HFFc6 (cell line): ENCODE data around the gene TRIM40. TPM values are rescaled to one million over a fixed set of nuclear protein-coding genes. Genes with fewer than 3 reads are reported as not detected.

ENCODE experiments used
- DNase-seq: peaks from one replicate; pipeline ENCODE4 v3.0.0-alpha.2; 2018
- H3K27ac Mint-ChIP-seq: 2 replicates; pipeline ENCODE4 v1.8.0; 2020; ENCODE audit warnings: mild to moderate bottlenecking, mixed read lengths
- H3K27me3 Mint-ChIP-seq: 2 replicates; pipeline ENCODE4 v1.8.0; 2021; ENCODE audit warnings: mild to moderate bottlenecking, moderate library complexity, mixed read lengths; ENCODE audit not compliant: insufficient read depth
- H3K36me3 Mint-ChIP-seq: 2 replicates; pipeline ENCODE4 v1.8.0; 2021; ENCODE audit warnings: low read depth, mixed read lengths
- H3K4me1 Mint-ChIP-seq: 2 replicates; pipeline ENCODE4 v1.8.0; 2020; ENCODE audit warnings: low read depth, mixed read lengths
- H3K4me3 Mint-ChIP-seq: 2 replicates; pipeline ENCODE4 v1.8.0; 2020; ENCODE audit warnings: mild to moderate bottlenecking, moderate library complexity, mixed read lengths
- H3K9me3 Mint-ChIP-seq: 2 replicates; pipeline ENCODE4 v1.8.0; 2020; ENCODE audit warnings: mild to moderate bottlenecking, mixed read lengths
- CTCF ChIP-seq: fragments of 200-600 bp; sonication (generic); IDR thresholded peaks from 2 replicates; pipeline ENCODE4 v1.5.0; 2021; ENCODE audit warnings: antibody characterized with exemption, mild to moderate bottlenecking
- total RNA-seq, 6 experiments: library from RNA; stranded (reverse); fragmentation: NEBNext Ultra II Directional; extraction: Animal tissue kit (Norgen Biotek cat#: 25700); gene quantifications; 2 replicates in 1 of 6; 3 replicates in 5 of 6; pipeline ENCODE4 v1.2.3, GENCODE V29; 2021

TRIM40 gene
- total RNA-seq, 6 experiments from 2014 or later = not detected

- TF ChIP-seq CTCF = peak; percentile 10; the same call in 1 of the 2 replicates
- DNase-seq = no peak
- no peak overlapping the region for H3K27ac Mint-ChIP-seq
- peaks cover 54% of the 10 kb centered on the region for H3K27me3 Mint-ChIP-seq
- H3K9me3 Mint-ChIP-seq = no peaks in the 10 kb centered on the region
- H3K36me3 Mint-ChIP-seq = no peaks in the 10 kb centered on the region
- H3K4me1 Mint-ChIP-seq = no peaks in the 10 kb centered on the region
- H3K4me3 Mint-ChIP-seq = no peak overlapping the region
Observed at GRCh38 chr6:30171677-30172471, 35.9 kb downstream of the TRIM40 start.

- H3K36me3 Mint-ChIP-seq = no peaks in the 10 kb centered on the region
- no peak overlapping the region for H3K27ac Mint-ChIP-seq
- H3K27me3 Mint-ChIP-seq = peaks cover 58% of the 10 kb centered on the region
- TF ChIP-seq CTCF = no peak
- no peaks in the 10 kb centered on the region for H3K9me3 Mint-ChIP-seq
- peak; percentile 22 for DNase-seq
- no peak overlapping the region for H3K4me3 Mint-ChIP-seq
- no peaks in the 10 kb centered on the region for H3K4me1 Mint-ChIP-seq
Observed at GRCh38 chr6:30172681-30173080, 36.7 kb downstream of the TRIM40 start.

- TF ChIP-seq CTCF = no peak
- Mint-ChIP-seq H3K27ac (no peak overlapping the region), H3K4me1 (no peaks in the 10 kb centered on the region), H3K4me3 (no peak overlapping the region), H3K27me3 (peaks cover 57% of the 10 kb centered on the region), H3K36me3 (peaks cover 2% of the 10 kb centered on the region), H3K9me3 (peaks cover 10% of the 10 kb centered on the region; the same call in 1 of the 2 replicates)
- no peak for DNase-seq
Observed at GRCh38 chr6:30175765-30176164, 39.8 kb downstream of the TRIM40 start.

DNA sequence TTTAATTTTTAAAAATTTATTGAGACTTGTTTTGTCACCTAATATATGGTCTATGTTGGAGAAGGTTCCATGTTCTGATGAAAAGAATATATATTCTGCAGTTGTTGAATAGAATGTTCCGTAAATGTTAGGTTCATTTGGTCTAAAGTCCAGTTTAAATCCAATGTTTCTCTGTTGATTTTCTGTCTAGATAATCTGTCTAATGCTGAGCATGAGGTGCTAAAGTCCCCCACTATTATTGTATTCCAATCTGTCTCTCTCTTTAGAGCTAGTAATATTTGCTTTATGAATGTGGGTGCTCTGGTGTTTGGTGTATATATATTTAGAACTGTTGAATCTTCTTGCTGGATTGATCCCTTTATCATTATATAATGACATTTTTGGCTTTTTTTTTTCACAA is 42.9 kb downstream of the TRIM40 start:
- no peak for TF ChIP-seq CTCF
- Mint-ChIP-seq H3K36me3 (peaks cover 6% of the 10 kb centered on the region), H3K4me1 (no peaks in the 10 kb centered on the region), H3K4me3 (no peak overlapping the region), H3K27ac (no peak overlapping the region), H3K9me3 (peaks cover 12% of the 10 kb centered on the region; the same call in 1 of the 2 replicates), H3K27me3 (peaks cover 38% of the 10 kb centered on the region)
- no peak for DNase-seq

GRCh38 chr6:30180145-30180544 is 44.2 kb downstream of the TRIM40 start:
- Mint-ChIP-seq H3K27ac (no peak overlapping the region), H3K36me3 (peaks cover 13% of the 10 kb centered on the region), H3K9me3 (peaks cover 12% of the 10 kb centered on the region; the same call in 1 of the 2 replicates), H3K4me1 (no peaks in the 10 kb centered on the region), H3K27me3 (peaks cover 26% of the 10 kb centered on the region), H3K4me3 (no peak overlapping the region)
- TF ChIP-seq CTCF = no peak
- no peak for DNase-seq
